Middle frontal gyrus (tissue), 1 donor: ENCODE measurements around the gene ST3GAL6.

Experiments
- DNase-seq: peaks from one replicate; pipeline ENCODE4 v3.0.0-alpha.2; 2015; ENCODE audit warnings: low spot score; ENCODE audit errors: extremely low spot score

The ST3GAL6 gene

DNA sequence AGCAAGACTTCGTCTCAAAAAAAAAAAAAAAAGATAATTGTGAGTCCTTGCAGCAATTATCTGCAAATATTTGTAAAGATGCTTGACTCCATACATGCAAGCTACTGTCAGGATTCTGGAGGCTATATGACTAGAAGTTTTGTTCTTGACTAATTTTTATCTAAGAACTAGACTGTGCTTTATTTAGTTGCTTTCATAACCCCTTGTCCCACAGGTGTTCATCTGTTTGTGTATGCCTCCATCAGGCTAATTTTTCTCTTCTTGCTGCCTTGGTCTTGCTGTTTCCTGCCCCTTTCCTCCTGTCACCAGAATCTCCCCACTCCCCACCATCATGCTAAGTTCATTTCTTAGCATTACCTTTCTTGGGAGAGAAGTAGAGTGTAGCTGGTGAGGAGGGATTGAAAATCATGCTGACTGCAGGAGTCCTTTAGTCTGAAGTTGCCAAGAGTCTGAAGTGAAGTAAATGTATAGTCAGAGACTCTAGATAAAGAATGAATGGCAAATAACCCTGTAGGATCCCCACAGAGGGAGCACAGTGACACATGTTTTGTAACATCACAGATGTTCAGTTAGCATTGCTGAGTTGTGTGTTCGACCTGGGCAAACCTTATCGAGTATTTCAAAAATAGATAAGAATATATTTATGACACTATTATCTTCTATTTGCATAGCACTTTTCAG, 12.5 kb downstream of the ST3GAL6 start:
- no peak for DNase-seq

DNA sequence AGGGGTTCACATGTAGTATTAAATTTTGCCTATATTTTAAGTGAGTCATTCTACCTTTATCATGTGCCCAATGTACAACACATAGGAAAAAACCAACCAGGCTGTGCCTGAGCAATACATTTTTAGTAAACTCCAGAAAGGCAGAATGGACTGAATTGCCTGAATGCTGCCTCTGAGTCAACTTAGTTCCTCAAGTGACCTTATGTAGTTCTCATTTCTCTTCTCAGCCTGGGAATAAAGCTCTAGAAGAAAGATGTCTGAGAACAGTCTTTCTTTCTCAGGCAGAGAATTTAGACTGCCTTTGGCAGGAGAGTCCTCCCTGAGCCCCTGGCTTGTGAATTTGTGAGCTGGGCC, 13.0 kb downstream of the ST3GAL6 start:
- DNase-seq: no peak

DNA sequence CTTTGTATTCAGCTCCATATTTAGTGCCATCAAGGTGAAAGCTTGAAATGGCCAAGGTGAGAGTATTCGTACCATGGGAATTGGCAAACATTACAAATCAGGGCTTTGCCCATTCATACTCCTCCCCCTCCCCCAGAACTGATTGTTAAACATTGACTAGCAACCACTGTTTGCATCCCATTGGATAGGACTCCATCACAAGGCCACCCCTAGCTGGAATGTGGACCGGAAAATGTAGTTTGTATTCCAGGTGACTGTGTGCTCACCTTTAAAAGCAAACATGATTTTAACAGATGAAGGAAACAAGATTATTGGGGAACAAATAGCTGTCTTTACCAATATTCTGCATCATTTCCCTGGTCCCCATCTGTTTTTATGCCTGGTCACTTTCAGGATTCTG, 14.1 kb downstream of the ST3GAL6 start:
- no peak for DNase-seq

DNA sequence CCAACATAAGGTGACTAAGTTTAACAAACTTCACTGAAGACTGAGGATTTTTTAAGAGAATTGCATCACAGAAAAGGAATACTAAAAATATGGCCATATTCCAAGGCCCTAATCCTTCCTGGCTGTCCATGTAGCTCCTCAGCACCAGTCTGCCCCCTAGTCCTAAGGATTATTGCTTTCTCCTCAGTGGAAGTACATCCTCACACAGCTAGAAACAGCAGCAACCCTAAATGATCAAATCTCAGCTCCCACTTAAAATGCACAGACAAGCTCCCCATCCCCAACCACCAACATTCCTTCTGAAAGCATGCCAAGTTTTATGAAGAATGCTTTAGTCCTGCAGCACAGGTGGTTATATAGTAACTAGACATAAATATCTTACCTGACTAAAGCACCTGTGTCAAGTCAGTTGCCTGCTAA, 14.7 kb downstream of the ST3GAL6 start:
- DNase-seq: no peak

DNA sequence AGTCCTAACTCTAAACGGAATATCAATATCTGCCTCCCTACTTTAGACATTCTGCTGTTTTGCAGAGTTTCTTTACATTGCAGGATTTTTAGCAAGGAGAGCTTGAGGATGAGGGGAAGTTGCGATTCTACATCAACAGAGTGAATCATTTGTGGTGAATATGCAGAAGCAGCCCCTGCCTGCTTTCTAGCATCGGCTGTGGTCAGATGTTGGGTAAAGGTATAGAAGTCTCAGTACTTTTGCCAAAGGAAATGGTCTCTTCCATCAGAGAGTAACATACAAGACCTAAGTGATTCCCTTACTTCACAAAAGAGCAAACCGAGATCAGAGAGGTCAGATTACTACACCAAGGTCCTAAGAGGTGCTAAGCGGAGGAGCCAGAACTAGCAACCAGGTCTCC, 15.2 kb downstream of the ST3GAL6 start:
- DNase-seq: no peak

DNA sequence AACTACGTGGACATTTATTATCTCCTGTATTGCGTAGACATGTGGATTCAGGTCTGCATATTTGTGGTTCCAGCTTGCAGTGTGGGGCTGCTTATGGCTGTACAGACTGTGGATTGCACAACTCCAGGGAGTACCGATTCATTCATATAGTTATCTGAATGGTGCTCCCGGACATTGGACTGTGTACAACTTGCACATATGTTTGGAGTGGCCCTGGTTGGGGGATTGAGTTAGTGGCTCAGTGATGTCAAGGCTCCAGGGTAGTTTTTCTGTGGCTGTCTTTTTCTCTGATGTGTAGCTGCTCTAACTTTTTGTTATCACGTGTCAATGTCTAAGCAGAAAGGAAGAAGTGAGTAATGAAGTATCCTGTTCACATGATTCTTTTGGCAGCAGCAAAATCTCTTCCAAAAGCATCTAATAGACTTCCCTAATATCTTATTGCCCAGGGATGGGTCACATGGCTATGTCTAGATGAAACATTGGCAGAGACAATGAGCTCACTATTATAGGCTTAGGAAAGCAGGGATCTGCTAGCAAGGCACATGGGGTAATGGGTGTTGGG, 15.8 kb downstream of the ST3GAL6 start:
- no peak for DNase-seq

DNA sequence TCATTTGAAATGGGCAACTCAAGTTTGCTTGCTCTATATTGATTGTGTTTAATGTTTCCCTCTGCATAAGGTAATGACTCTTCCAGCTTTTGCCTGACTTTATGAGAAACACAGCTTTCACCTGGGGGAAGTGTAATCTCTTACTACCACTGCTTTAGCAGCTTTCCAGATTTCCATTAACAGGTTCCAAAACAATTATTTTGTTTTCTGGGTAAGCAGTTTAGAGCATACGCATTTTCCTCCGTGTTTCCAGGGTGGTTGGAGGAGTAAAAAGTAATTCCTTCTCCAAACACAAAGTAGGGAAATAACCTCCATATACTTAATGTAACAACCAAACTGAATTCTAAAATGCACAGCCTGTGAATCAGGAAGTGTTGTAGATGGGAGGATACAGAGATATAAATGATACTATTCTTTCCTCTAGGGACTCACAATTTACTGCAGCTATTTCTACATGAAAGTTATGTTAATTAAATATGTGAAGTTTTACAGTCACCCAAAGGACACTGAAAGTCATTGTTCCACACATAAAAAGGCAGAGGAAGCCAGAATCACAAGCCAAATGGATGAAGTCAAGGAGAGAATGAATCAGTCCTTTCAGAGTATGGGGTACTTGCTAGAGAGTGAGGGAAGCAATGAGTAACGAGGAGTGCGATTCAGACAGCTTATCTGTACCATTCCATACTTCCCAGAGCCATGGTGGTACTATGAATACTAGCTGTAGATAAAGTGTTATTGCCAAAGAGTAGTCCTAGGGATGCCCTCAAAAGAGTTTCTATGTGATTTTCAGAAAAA, 16.6 kb downstream of the ST3GAL6 start:
- peak; percentile 42 for DNase-seq

DNA sequence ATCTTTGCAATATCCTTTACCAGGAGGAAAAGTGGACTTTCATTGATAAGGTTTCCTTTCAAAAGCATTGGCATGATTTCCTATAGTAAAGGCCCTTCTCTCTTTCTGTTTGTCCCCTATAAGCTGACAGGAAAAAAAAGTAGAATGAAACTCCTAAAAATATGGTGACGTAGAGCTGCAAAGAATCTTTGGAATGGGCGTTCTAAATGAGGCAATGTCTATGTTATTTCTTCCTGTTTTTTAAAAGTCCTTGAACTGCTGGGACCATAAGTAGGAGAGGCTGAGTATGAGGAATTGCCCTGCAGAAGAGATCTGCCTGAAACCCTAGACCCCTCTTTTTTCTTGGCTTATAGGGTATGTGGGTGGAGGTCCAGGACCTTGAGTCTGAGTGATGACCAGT, 17.2 kb downstream of the ST3GAL6 start:
- DNase-seq: no peak

DNA sequence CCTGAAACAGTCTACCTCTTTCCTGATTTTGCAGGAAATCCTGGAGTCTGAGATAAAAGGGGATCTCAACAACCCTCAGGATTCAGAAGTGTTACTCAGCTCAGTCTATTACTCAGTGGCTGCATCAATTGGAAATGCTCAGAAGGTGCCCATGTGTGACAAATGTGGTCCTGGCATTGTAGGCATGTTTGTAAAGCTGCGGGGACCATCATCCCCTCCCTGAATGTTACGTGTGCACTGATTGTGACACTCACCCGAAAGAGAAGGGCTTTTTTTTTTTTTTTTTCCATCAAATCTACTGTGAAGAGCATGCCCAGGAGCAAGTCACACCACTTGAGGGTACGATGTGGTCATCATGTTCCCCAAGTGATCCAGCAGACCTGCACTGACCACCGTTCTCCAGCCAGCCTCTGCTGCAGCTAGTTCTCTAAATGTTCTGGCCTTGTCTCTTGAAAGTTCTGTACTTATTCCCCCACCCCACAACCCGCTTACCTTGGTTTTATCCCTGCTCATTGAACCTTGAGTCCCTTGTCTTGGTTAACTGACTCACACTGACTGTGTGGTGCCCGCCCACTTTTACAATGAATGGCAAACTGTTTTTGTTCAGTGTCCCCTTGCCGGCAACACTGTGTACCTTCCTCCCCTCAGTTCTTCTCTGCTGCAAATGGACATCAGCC, 19.8 kb downstream of the ST3GAL6 start:
- DNase-seq: no peak

DNA sequence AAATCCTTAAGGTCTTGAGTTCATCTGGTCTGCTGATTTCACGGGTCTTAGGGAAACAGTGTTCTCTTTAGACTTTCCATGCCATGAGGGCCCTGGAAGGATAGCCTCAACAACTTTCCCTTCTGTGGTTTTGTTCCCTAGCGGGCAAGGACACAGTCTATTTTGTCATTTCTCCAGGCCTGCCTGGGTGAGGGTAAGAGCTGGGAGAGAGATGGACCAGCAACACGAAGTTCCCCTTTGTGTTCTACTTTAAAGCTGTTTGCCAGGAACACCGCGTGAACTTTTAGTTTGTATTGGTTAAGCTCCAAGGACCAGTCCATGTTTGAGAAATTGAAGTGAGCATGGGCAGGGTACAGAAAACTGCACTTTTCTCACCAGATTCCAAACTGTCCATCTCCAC, 20.9 kb downstream of the ST3GAL6 start:
- DNase-seq: no peak

DNA sequence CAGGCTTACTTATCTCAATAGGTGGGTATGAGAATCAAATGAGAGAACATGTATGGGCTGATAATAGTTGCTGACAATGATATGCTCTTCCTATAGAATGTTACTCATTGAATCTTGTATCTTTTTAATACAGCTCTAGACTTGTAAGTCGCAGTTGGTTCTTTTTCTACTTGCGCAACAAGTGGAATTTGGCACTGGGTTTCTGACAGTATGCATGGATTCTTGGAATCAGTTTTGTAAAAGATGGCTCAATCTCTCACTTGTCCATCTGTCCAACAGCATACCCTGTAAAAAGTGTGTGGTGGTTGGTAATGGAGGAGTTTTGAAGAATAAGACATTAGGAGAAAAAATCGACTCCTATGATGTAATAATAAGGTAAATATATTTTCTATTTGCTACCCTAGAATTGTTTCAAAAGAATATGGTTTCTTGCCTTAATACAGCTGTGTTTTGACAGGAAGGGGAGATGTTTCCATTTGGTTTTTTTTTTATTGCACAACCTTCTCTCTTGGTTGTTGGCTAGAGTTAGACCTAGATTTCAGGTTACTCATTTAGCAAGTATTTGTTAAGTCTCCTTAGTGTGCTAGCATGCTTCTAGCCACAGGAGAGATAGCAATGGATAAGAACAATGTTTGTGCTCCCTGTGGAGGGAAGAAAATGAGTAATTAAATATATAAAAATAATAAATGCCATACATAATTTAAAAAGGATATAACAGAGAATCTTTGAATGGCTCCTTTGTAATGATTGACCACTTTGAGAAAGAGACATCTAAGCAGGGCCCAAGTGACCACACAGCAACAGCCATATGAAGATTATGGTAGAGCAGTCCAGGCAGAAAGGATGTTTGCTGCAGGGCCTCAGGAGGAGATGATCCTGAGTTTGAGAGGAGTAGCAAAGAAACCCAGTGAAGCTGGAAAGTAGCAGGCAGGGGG, 21.8 kb downstream of the ST3GAL6 start:
- no peak for DNase-seq

DNA sequence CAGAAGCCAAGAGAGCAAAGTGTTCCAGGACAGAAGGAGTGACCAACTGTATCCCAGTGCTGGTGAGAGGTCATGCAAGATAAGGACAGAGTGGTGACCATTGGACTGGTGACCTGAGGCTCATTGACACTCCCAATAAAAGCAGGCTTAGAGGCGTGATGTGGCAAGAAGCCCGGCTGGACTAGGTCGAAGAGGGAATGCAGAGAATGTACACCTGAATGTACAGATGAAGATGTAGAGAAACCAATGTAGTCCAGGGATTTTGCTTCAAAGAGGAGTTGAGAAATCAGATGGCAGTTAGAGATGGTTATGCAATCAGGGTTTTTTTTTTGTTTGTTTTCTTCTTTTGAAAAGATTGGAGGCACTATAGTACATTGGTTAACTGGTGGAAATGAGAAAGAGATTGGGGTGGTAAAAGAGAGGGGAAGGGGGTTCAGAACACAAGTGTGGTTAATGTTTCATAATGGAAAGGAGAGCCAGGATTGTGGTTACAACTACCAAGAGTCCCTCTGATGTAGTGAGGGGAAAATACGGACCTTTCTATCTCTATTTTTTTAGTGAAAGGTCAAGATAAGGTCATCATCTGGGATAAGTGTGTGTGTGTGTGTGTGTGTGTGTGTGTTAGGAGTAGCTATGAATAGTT, 23.3 kb downstream of the ST3GAL6 start:
- no peak for DNase-seq

DNA sequence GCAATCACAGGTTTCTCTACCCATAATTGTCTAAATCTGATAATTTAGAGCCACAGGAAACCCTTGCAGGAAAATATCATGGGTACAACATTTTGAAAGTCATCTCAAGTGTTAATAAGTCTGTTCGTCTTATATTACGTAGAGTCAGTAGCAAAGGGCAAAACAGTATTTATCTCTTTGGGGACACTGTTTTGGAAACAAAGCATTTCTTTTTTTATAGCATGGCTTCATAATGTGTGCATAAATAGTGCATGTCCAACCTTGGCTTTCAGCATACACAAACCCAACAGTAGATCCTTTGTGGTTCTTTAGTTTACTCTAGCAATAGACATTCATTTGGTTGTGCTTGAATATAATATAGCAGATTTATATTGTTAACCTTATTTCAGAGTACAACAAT, 24.0 kb downstream of the ST3GAL6 start:
- DNase-seq: no peak

DNA sequence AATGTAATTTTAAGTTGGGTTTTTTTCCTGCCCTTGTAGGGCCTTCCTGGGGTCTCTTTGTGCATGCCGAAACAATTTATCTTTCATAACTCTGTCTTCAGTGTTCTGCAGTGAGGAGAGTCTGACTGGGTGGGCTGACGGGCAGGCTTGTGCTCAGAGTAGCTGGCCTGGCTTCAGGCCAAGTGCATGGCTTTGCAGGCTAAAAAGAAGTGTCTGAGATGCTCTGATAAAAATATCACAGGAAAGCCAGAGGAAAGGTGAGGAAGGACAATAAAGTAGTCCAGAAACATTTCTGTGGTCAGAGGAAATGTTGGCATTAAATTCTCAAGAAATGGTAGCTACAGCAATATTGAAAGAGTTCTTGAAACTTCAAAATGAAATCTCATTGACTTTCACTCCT, 25.5 kb downstream of the ST3GAL6 start:
- no peak for DNase-seq

DNA sequence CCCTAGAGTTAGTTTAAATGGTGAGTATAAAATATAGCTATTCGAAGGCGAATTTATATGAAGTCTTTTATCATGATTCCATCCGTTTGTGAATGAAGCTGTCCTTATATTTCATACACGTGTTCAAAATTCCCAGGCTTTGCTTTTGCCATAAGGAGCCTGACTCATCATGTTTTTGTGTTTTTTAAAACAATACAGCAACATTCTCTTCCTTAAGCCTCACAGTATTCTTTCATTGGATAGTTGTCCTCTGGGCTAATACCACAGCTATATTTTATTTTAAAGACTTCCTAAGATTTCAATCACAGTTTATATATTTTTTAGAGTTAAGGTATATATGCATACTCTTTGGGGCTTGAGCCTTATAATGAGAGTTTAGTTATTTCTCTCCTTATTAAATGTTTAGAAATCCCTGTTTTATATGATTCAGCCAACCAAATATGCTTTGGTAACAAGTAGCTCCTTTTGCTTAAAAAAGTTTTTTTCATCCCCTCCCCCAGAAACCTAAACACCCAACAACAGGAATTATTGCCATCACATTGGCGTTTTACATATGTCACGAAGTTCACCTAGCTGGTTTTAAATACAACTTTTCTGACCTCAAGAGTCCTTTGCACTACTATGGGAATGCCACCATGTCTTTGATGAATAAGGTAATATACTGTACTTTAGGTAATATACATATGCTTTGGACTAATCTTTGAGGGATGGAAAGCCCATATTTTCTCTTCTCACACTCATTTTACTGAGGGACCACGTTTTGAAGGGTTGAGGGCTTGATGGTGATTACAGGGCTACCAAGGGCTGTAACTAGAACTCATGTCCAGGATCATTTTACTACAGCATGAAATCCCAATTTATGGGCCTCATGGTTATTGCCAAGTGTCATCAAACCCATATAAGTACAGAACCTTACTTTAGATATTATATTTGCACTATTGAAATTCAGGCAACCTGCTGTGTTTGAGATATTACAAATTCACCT, 28.5 kb downstream of the ST3GAL6 start:
- no peak for DNase-seq

DNA sequence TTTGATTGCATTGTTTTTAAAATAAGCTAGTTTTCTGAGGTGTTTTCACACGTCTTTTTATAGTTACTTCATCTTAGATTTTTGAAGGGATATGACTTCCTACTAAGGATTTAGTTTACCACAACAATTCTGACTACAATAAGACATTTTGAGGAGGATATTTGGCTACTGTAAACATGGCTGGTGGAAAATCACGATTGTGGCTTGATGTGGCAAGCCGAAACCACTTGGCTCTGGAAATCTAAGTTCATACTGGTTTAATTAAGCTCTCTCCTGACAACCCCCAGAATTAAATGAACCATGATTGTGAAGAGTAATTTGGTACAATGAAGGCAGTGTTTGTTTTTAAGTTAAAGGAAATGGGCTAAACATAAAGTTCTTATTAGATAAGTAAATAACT, 30.8 kb downstream of the ST3GAL6 start:
- DNase-seq: no peak

DNA sequence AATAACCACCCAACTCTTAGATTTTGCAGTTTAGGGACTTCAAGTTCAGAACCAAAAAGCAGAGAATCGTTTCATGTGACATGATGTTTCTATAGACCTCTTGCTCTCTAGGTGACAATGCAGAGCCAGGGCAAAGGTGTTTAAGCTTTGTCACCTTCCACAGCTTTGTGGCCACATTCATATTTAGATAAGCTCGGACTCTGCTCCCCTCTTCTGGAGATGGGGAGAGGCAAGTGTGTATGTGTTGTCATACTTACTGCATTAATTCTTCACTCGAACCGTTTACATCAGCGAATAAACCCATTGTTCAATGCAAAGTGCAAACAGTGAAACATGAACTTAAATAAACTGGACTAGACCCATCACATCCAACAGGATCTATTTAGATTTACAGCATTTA, 33.2 kb downstream of the ST3GAL6 start:
- DNase-seq: no peak

DNA sequence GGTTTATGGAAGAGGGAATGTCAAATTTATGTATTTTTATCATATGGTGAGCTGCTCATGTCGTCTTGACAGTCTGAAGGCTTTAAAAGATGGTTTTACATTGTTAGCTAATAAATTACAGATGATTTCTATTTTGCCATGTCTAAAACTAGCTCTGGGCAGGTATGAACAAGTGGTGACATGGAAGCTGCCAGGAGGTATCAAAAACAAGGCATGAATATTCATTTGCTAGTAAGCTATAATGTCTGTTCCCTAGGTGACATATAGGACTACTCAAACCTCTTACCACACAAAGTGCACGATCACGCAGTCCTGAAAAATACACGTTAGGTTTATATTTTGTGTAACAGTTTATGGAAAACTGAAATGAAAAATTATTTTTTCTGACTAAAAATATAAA, 34.8 kb downstream of the ST3GAL6 start:
- DNase-seq: no peak

DNA sequence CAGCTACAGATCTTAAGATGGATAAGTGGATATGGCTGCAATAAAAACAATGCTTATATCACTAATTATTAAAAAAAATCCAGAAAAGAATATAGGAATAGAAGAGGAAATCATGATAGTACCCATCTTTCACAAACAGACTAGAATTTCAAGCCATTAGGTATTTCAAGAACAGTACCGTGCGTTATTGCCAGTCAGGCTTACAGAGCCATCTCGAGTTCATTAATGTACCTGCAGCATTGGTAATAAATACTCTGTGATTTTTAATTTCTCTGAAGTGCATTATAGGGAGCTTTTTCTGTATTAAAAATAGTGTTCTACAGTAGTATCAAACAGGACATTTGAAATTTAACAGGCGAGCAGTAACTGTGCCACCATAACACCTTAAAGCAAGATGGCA, 35.7 kb downstream of the ST3GAL6 start:
- no peak for DNase-seq
